ENCODE measurements around the gene ACMSD. TPM values are rescaled to one million over a fixed set of nuclear protein-coding genes. Genes with fewer than 3 reads are reported as not detected.

The ACMSD gene
- total RNA-seq, 4 donors from 2014 or later: not detected

GRCh38 chr2:134865067-134865787, 26.8 kb downstream of the ACMSD start:
- TF ChIP-seq CTCF (IDR thresholded peaks at IDR 0.05; ENCODE audit: low read depth): no peak

- no peak for TF ChIP-seq CTCF (IDR thresholded peaks at IDR 0.05; ENCODE audit: low read depth)
Measured at GRCh38 chr2:134866498-134867099, 28.2 kb downstream of the ACMSD start.

GRCh38 chr2:134869946-134870736, 31.7 kb downstream of the ACMSD start:
- no peak for TF ChIP-seq CTCF (IDR thresholded peaks at IDR 0.05; ENCODE audit: low read depth)

- TF ChIP-seq CTCF (IDR thresholded peaks at IDR 0.05; ENCODE audit: low read depth): no peak
Measured at GRCh38 chr2:134873152-134873551, 34.7 kb downstream of the ACMSD start.

- TF ChIP-seq CTCF (IDR thresholded peaks at IDR 0.05; ENCODE audit: low read depth): no peak
Measured at GRCh38 chr2:134875309-134875708, 36.9 kb downstream of the ACMSD start.

GRCh38 chr2:134882773-134883172, 44.4 kb downstream of the ACMSD start:
- TF ChIP-seq CTCF (IDR thresholded peaks at IDR 0.05; ENCODE audit: low read depth): no peak

All from subcutaneous adipose tissue (tissue), 4 donors.